Measurements from ENCODE around the gene COQ8B. TPM values are rescaled to one million over a fixed set of nuclear protein-coding genes. Genes with fewer than 3 reads are reported as not detected.
A peak's percentile ranks its signal among the peaks of the same experiment; 100 is the strongest.

The COQ8B gene
- total RNA-seq, 1 experiment from 2014 or later = 19.5 TPM

GRCh38 chr19:40646743-40647254 is 69.9 kb downstream of the COQ8B start:
- Histone ChIP-seq H3K9me2 (replicated peaks; ENCODE audit: low read length) (no peaks in the 10 kb centered on the region), H2AFZ (ENCODE audit: low read length) (peak overlapping the region; percentile 83; the same call in 1 of the 2 replicates), H3K27ac (ENCODE audit: low read length) (no peak overlapping the region), H4K20me1 (ENCODE audit: low read length) (no peaks in the 10 kb centered on the region), H3K9me3 (ENCODE audit: low read length) (no peaks in the 10 kb centered on the region), H3F3A (ENCODE audit: low read length, unreplicated experiment) (no peaks in the 10 kb centered on the region), H3K36me3 (ENCODE audit: low read depth, low read length) (no peaks in the 10 kb centered on the region), H3K4me3 (ENCODE audit: low read length) (peak overlapping the region; percentile 68; the same call in 1 of the 2 replicates), H3K9ac (ENCODE audit: low read length) (no peak overlapping the region), H3K4me1 (ENCODE audit: insufficient read depth, low read length) (peaks cover 11% of the 10 kb centered on the region), H3K27me3 (ENCODE audit: low read length) (no peaks in the 10 kb centered on the region), H3K79me2 (ENCODE audit: low read length) (no peaks in the 10 kb centered on the region), H3K4me2 (ENCODE audit: low read length) (peak overlapping the region; percentile 92)
- DNase-seq (peak; percentile 15), ATAC-seq (no peak)
- ChIA-PET CTCF (interaction anchor here (0.7 to 0.9 kb wide), 2 partner anchors 16 to 42 kb away, joined by 3 to 4 read pairs; no protein-coding TSS in a partner anchor), POLR2A (ENCODE audit: unreplicated experiment) (no interaction called here)
- BruUV-seq (replicated peaks) = no TSS peak
- no peak for TF ChIP-seq EZH2 (IDR thresholded peaks at IDR 0.05; ENCODE audit: low read length, unreplicated experiment)
- TF ChIP-seq CTCF (conservative IDR thresholded peaks at IDR 0.05; ENCODE audit: low read depth, low read length) = no peak
- TF ChIP-seq EZH2phosphoT487 (IDR thresholded peaks at IDR 0.05; ENCODE audit: borderline replicate concordance, low read length) = no peak
- intact Hi-C loops (cut with micrococcal nuclease) = no loop called here

GRCh38 chr19:40642757-40643305 is 73.9 kb downstream of the COQ8B start:
- peaks cover 11% of the 10 kb centered on the region for H3K4me1 ChIP-seq (ENCODE audit: insufficient read depth, low read length)

More at GRCh38 chr19:40642757-40643305, 73.9 kb downstream of the COQ8B start:
- intact Hi-C loops (cut with micrococcal nuclease) = no loop called here
- BruUV-seq (replicated peaks) = no TSS peak
- H3K4me2 ChIP-seq (ENCODE audit: low read length) = no peak overlapping the region
- H3K9me2 ChIP-seq (replicated peaks; ENCODE audit: low read length) = no peaks in the 10 kb centered on the region
- H3K27ac ChIP-seq (ENCODE audit: low read length) = no peak overlapping the region
- H3K79me2 ChIP-seq (ENCODE audit: low read length) = no peaks in the 10 kb centered on the region
- no peaks in the 10 kb centered on the region for H3K9me3 ChIP-seq (ENCODE audit: low read length)
- CTCF ChIA-PET = no interaction called here
- no peak for DNase-seq
- H3F3A ChIP-seq (ENCODE audit: low read length, unreplicated experiment) = no peaks in the 10 kb centered on the region
- POLR2A ChIA-PET (ENCODE audit: unreplicated experiment) = no interaction called here
- TF ChIP-seq EZH2 (IDR thresholded peaks at IDR 0.05; ENCODE audit: low read length, unreplicated experiment) (no peak), EZH2phosphoT487 (IDR thresholded peaks at IDR 0.05; ENCODE audit: borderline replicate concordance, low read length) (no peak), CTCF (conservative IDR thresholded peaks at IDR 0.05; ENCODE audit: low read depth, low read length) (no peak)
- H4K20me1 ChIP-seq (ENCODE audit: low read length) = no peaks in the 10 kb centered on the region
- no peak overlapping the region for H2AFZ ChIP-seq (ENCODE audit: low read length)
- no peak for ATAC-seq
- no peak overlapping the region for H3K9ac ChIP-seq (ENCODE audit: low read length)
- no peaks in the 10 kb centered on the region for H3K36me3 ChIP-seq (ENCODE audit: low read depth, low read length)
- H3K4me3 ChIP-seq (ENCODE audit: low read length) = no peak overlapping the region
- H3K27me3 ChIP-seq (ENCODE audit: low read length) = no peaks in the 10 kb centered on the region
